A549 (cell line): ENCODE measurements around the gene PRCD. TPM values are rescaled to one million over a fixed set of nuclear protein-coding genes. Genes with fewer than 3 reads are reported as not detected.

Source experiments
- ATAC-seq, 2 experiments: fragments of 200-7000 bp in 1 of 2; fragments of >200 bp in 1 of 2; cut with Nextera tagmentation in 1 of 2; cut with Tn5 transposase in 1 of 2; 3 replicates each; pipeline versions ENCODE4 v1.8.0 to v1.9.1; 2018 to 2020; ENCODE audit warnings: mild to moderate bottlenecking in 1 of 2, moderate library complexity in 1 of 2
- CTCF ChIA-PET: fragments of 300-600 bp; sonication (Branson Sonifier 250); formaldehyde crosslinking; extraction: SDS; loops from one replicate; lab custom pipeline; 2021; ENCODE audit warnings: antibody characterized with exemption, inconsistent platforms; lab: Yijun Ruan, JAX
- POLR2A ChIA-PET: fragments of 350-600 bp; formaldehyde crosslinking; extraction: SDS; loops from one replicate; lab custom pipeline; 2021; ENCODE audit warnings: antibody characterized with exemption, inconsistent platforms; lab: Yijun Ruan, JAX
- DNase-seq, 2 experiments: peaks; one replicate each; pipeline versions ENCODE4 v3.0.0 to v3.0.0-alpha.2; 2011 to 2016; ENCODE audit warnings: low read depth in 1 of 2, low spot score in 1 of 2
- FAIRE-seq: peaks from 2 replicates; lab custom pipeline; 2011; peaks lifted over from hg19 to GRCh38; lab: Jason Lieb, UNC
- H3K27ac ChIP-seq, 2 experiments: fragments of >200 bp; sonication (Bioruptor Twin); formaldehyde crosslinking; 3 replicates each; pipeline ENCODE4 v1.5.1; 2016 to 2017
- H3K4me1 ChIP-seq: fragments of >200 bp; sonication (Bioruptor Twin); formaldehyde crosslinking; 3 replicates; pipeline ENCODE4 v1.6.1; 2016
- H3K4me2 ChIP-seq: fragments of >200 bp; sonication (Bioruptor Twin); formaldehyde crosslinking; 3 replicates; pipeline ENCODE4 v1.6.1; 2016
- H3K4me3 ChIP-seq: fragments of >200 bp; sonication (Bioruptor Twin); formaldehyde crosslinking; 3 replicates; pipeline ENCODE4 v1.5.1; 2016
- H3K9me3 ChIP-seq: fragments of >200 bp; sonication (Bioruptor Twin); formaldehyde crosslinking; 3 replicates; pipeline ENCODE4 v1.6.1; 2016
- ATOH8 ChIP-seq: fragments of 250-450 bp; sonication (Bioruptor Pico); IDR thresholded peaks from 2 replicates; pipeline ENCODE4 v1.5.0; 2020; ENCODE audit warnings: low read depth, mild to moderate bottlenecking, moderate library complexity
- BHLHE40 ChIP-seq: IDR thresholded peaks from 2 replicates; pipeline ENCODE4 v1.6.1; 2012; ENCODE audit warnings: low read depth, low read length, inconsistent platforms
- CBX2 ChIP-seq: fragments of 200-600 bp; sonication (generic); IDR thresholded peaks from 2 replicates; pipeline ENCODE4 v1.6.1; 2016; ENCODE audit warnings: low read depth, mild to moderate bottlenecking, borderline replicate concordance
- CBX8 ChIP-seq: fragments of 200-600 bp; sonication (generic); IDR thresholded peaks from 2 replicates; pipeline ENCODE4 v1.6.1; 2016
- CHD2 ChIP-seq: fragments of 150-350 bp; IDR thresholded peaks from 2 replicates; pipeline ENCODE4 v1.6.1; 2014; ENCODE audit warnings: low read length; ENCODE audit not compliant: partially characterized antibody
- EHMT2 ChIP-seq: fragments of 200-600 bp; sonication (generic); IDR thresholded peaks from 2 replicates; pipeline ENCODE4 v1.6.1; 2016; ENCODE audit warnings: antibody characterized with exemption, low read depth, mild to moderate bottlenecking, moderate library complexity
- ELK1 ChIP-seq: fragments of 150-350 bp; IDR thresholded peaks from 2 replicates; pipeline ENCODE4 v1.6.1; 2014; ENCODE audit warnings: low read depth, mild to moderate bottlenecking, low read length
- EP300 ChIP-seq, 2 experiments: fragments of >200 bp; sonication (Bioruptor Twin); formaldehyde crosslinking; IDR thresholded peaks; 2 replicates in 1 of 2; 3 replicates in 1 of 2; pipeline ENCODE4 v1.6.1; 2016 to 2017
- FOXS1 ChIP-seq: fragments of 250-450 bp; sonication (Bioruptor Pico); IDR thresholded peaks from 2 replicates; pipeline ENCODE4 v1.5.0; 2020; ENCODE audit warnings: mild to moderate bottlenecking, moderate library complexity
- GATA3 ChIP-seq: IDR thresholded peaks from 2 replicates; pipeline ENCODE4 v1.6.1; 2012; ENCODE audit warnings: borderline replicate concordance
- HEYL ChIP-seq: fragments of 250-450 bp; sonication (Bioruptor Pico); IDR thresholded peaks from 2 replicates; pipeline ENCODE4 v1.8.0; 2021; ENCODE audit warnings: mild to moderate bottlenecking, moderate library complexity
- HOXB13 ChIP-seq: fragments of 250-450 bp; sonication (Bioruptor Pico); IDR thresholded peaks from 2 replicates; pipeline ENCODE4 v1.5.0; 2020; ENCODE audit warnings: low read depth, mild to moderate bottlenecking, moderate library complexity
- JUNB ChIP-seq: fragments of >200 bp; sonication (Bioruptor Twin); formaldehyde crosslinking; IDR thresholded peaks from 2 replicates; pipeline ENCODE4 v1.6.1; 2016
- MAFK ChIP-seq: fragments of 450-650 bp; IDR thresholded peaks from 2 replicates; pipeline ENCODE4 v1.6.1; 2014; ENCODE audit not compliant: partially characterized antibody
- MAZ ChIP-seq: fragments of 150-350 bp; IDR thresholded peaks from 2 replicates; pipeline ENCODE4 v1.6.1; 2014; ENCODE audit warnings: antibody characterized with exemption, low read depth, low read length, borderline replicate concordance
- MYC ChIP-seq: IDR thresholded peaks from 2 replicates; pipeline ENCODE4 v1.6.1; 2012; ENCODE audit warnings: mild to moderate bottlenecking, inconsistent platforms, low read length, improper control_type of control experiment, borderline replicate concordance
- PBX3 ChIP-seq: IDR thresholded peaks from 2 replicates; pipeline ENCODE4 v1.6.1; 2012
- POLR2AphosphoS2 ChIP-seq: conservative IDR thresholded peaks from 2 replicates; pipeline ENCODE4 v1.6.1; 2012; ENCODE audit warnings: low read length, improper control_type of control experiment, inconsistent platforms
- RAD21 ChIP-seq, 2 experiments: fragments of >200 bp in 1 of 2; sonication (Bioruptor Twin) in 1 of 2; formaldehyde crosslinking in 1 of 2; IDR thresholded peaks in 1 of 2; conservative IDR thresholded peaks in 1 of 2; 2 replicates in 1 of 2; 3 replicates in 1 of 2; pipeline ENCODE4 v1.6.1; 2012 to 2018; ENCODE audit warnings: inconsistent platforms in 1 of 2
- RARB ChIP-seq: fragments of 250-450 bp; sonication (Bioruptor Pico); IDR thresholded peaks from 2 replicates; pipeline ENCODE4 v1.8.0; 2021; ENCODE audit warnings: mild to moderate bottlenecking, moderate library complexity
- SREBF2 ChIP-seq: fragments of 450-650 bp; IDR thresholded peaks from 2 replicates; pipeline ENCODE4 v1.6.1; 2014; ENCODE audit warnings: mild to moderate bottlenecking, moderate library complexity
- ZNF302 ChIP-seq: fragments of 250-450 bp; sonication (Bioruptor Pico); IDR thresholded peaks from 2 replicates; pipeline ENCODE4 v1.9.0; 2021; ENCODE audit warnings: inconsistent platforms, mild to moderate bottlenecking, moderate library complexity
- WGBS: methylation state at CpG from one replicate; pipeline ENCODE4 v1.1.6; 2017; ENCODE audit errors: missing lambda C conversion rate; 5-methylcytosine and 5-hydroxymethylcytosine counted together
- polyA plus RNA-seq, 4 experiments: library from polyadenylated mRNA; depleted of rRNA in 3 of 4; stranded (reverse); fragments of >200 nt; fragmentation: RNase III in 1 of 4; extraction: RNeasy Plus Mini Kit Qiagen cat#74134 plus additional on column Dnase treatment in 1 of 4; gene quantifications; 2 replicates in 3 of 4; 3 replicates in 1 of 4; pipeline ENCODE4 v1.2.3, GENCODE V29; 2011 to 2017
- TF ChIP-seq, protein P1 (sequence below): fragments of >200 bp; sonication (Bioruptor Twin); formaldehyde crosslinking; IDR thresholded peaks from 3 replicates; pipeline ENCODE4 v1.6.1; 2016

PRCD gene
- polyA plus RNA-seq, 2 of the 4 experiments (the other 2 are of a cell fraction): not detected

DNA sequence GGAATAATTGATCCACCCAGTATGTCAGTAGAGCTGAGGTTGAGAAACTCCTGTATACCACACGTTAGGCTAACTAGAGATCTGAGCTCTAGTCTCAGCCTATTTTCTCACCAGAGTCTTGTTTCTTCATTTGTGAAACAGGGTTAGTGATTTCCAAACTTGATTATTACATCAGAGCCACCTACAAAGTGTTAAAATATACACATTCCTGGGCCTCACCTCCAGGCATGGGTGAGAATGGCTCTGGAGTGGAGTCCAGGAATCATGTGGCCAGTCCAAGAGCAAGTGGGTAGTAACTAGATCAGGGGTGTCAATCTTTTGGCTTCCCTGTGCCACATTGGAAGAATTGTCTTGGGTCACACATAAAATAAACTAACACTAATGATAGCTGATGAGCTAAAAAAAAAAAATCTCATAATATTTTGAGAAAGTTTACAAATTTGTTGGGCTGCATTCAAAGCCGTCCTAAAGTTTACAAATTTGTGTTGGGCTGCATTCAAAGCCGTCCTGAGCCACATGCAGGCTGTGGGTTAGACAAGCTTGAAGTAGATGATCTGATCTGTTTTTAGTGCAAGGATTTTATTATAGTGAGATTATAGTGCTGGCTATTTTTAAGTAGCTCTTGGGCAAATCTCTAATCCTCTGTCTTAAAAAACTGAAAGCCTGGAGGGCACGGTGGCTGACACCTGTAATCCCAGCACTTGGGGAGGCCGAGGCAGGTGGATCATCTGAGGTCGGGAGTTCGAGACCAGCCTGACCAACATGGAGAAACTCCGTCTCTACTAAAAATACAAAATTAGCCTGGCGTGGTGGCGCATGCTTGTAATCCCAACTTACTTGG, 20.4 kb downstream of the PRCD start:
- FAIRE-seq: no peak
- no peak for ATAC-seq
- DNase-seq: no peak
- H3K4me2 ChIP-seq: peak overlapping the region; percentile 95
- POLR2A ChIA-PET: interaction anchor here (0.7 kb wide), 2 partner anchors 33 to 64 kb away, joined by 3 read pairs; no protein-coding TSS in a partner anchor
- TF ChIP-seq ZNF302 (CRISPR knock-in tag): no peak
- TF ChIP-seq CHD2: no peak
- no peak for TF ChIP-seq MAZ
- TF ChIP-seq, protein P1, sequence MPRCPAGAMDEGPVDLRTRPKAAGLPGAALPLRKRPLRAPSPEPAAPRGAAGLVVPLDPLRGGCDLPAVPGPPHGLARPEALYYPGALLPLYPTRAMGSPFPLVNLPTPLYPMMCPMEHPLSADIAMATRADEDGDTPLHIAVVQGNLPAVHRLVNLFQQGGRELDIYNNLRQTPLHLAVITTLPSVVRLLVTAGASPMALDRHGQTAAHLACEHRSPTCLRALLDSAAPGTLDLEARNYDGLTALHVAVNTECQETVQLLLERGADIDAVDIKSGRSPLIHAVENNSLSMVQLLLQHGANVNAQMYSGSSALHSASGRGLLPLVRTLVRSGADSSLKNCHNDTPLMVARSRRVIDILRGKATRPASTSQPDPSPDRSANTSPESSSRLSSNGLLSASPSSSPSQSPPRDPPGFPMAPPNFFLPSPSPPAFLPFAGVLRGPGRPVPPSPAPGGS: 0 out of 3 replicates have a peak, but pooled peaks have one; percentile 28
- no peak for TF ChIP-seq HOXB13
- TF ChIP-seq EHMT2: no peak
- TF ChIP-seq MAFK: no peak
- TF ChIP-seq, all 56 proteins: peak for 1
- CTCF ChIA-PET: interaction anchor here (0.7 to 15.7 kb wide), 12 partner anchors 7 to 163 kb away, joined by 3 to 185 read pairs (median 11); partner anchors contain the start of genes MXRA7 and ST6GALNAC2
- Histone ChIP-seq H3K4me1 (peaks cover 42% of the 10 kb centered on the region), H3K27ac (peak overlapping the region in 1 of 2 experiments; percentile 90; a peak in 3 of 6 replicates), H3K9me3 (no peaks in the 10 kb centered on the region), H3K4me3 (peak overlapping the region; percentile 87; the same call in 2 of the 3 replicates)
- 90% methylated on average over 10 of the region's 10 CpGs for WGBS

- H3K4me2 ChIP-seq: peak overlapping the region; percentile 95; the same call in 2 of the 3 replicates
- CTCF ChIA-PET: interaction anchor here (0.7 to 15.7 kb wide), 7 partner anchors 17 to 163 kb away, joined by 4 to 185 read pairs (median 8); partner anchors contain the start of genes MXRA7 and ST6GALNAC2
- ATAC-seq (no peak), DNase-seq (no peak), FAIRE-seq (no peak)
- H3K9me3 ChIP-seq: no peaks in the 10 kb centered on the region
- no peak overlapping the region for H3K4me3 ChIP-seq
- no peak for TF ChIP-seq CBX2
- H3K27ac ChIP-seq: peak overlapping the region in 1 of 2 experiments; percentile 90; a peak in 3 of 6 replicates
- POLR2A ChIA-PET: no interaction called here
- peaks cover 48% of the 10 kb centered on the region for H3K4me1 ChIP-seq
- 90% methylated on average over 6 of the region's 6 CpGs for WGBS
Observed at GRCh38 chr17:76560877-76561221, 21.0 kb downstream of the PRCD start.

DNA sequence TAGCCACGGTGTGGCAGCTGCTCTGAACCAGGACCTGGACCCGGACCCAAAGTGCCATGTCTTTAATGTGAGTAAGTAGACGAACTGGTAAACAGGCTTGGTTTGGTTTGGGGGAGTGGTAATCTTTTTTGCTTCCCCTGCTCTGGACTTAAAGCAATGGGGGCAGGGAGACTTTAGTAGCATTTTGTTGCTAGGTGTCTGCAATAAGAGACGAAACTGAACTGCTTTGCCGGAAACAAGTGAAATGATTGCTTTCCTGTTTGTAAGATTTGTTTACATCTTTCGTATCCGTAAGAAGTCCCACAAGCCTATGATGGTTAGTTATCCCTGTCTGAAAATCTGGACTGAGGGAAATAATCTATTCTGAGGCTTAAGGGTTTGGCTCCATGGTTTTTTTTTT, 21.5 kb downstream of the PRCD start:
- Histone ChIP-seq H3K9me3 (no peaks in the 10 kb centered on the region), H3K4me1 (peaks cover 51% of the 10 kb centered on the region), H3K4me2 (peak overlapping the region; percentile 95; the same call in 2 of the 3 replicates), H3K4me3 (no peak overlapping the region), H3K27ac (no peak overlapping the region)
- ChIA-PET POLR2A (no interaction called here), CTCF (interaction anchor here (0.6 to 15.7 kb wide), 9 partner anchors 10 to 151 kb away, joined by 3 to 185 read pairs (median 7); partner anchors contain the start of genes MXRA7 and ST6GALNAC2)
- no peak for ATAC-seq
- 89% methylated on average over 7 of the region's 7 CpGs for WGBS
- TF ChIP-seq BHLHE40 (no peak), EP300 (IDR thresholded peaks at IDR 0.05) (no peak), HEYL (CRISPR knock-in tag) (no peak), CBX8 (no peak), POLR2AphosphoS2 (no peak), RARB (CRISPR knock-in tag) (no peak), PBX3 (no peak), GATA3 (no peak), SREBF2 (no peak), MYC (no peak), RAD21 (conservative IDR thresholded peaks at IDR 0.05 in 1 of 2, IDR thresholded peaks at IDR 0.05 in 1 of 2) (no peak), ATOH8 (CRISPR knock-in tag) (no peak), FOXS1 (CRISPR knock-in tag) (no peak), ELK1 (no peak), JUNB (no peak), CBX2 (no peak)
- TF ChIP-seq, protein P1: no peak
- no peak for FAIRE-seq
- no peak for DNase-seq
